GM19395 (cell line): ENCODE results near the gene TFAM.
A peak's percentile ranks its signal among the peaks of the same experiment; 100 is the strongest.

Source experiments
- ATAC-seq: cut with Tn5 transposase; IDR thresholded peaks from one replicate; pipeline ENCODE4 v1.9.1; 2021; ENCODE audit warnings: mild to moderate bottlenecking, moderate library complexity; ENCODE audit not compliant: unreplicated experiment

The TFAM gene

GRCh38 chr10:58384999-58385783 lies at the start of gene TFAM:
Gene TFAM, plus strand, starts transcription at chr10:58385410. Its CDS starts 138 bp downstream, at chr10:58385548.
- ATAC-seq: peak; percentile 93

- no peak for ATAC-seq
Observed at GRCh38 chr10:58336242-58336641, 49.0 kb upstream of the TFAM start.

- ATAC-seq: no peak
Observed at GRCh38 chr10:58341422-58341821, 43.8 kb upstream of the TFAM start.

GRCh38 chr10:58341947-58342346 lies 43.3 kb upstream of the TFAM start:
- ATAC-seq: no peak

- no peak for ATAC-seq
Observed at GRCh38 chr10:58347967-58348366, 37.2 kb upstream of the TFAM start.

GRCh38 chr10:58348571-58349033 lies 36.6 kb upstream of the TFAM start:
- no peak for ATAC-seq

- ATAC-seq: no peak
Observed at GRCh38 chr10:58350023-58350422, 35.2 kb upstream of the TFAM start.

GRCh38 chr10:58350619-58351323 lies 34.4 kb upstream of the TFAM start:
- no peak for ATAC-seq

- no peak for ATAC-seq
Observed at GRCh38 chr10:58351616-58352578, 33.3 kb upstream of the TFAM start.

- ATAC-seq: no peak
Observed at GRCh38 chr10:58352956-58353610, 32.1 kb upstream of the TFAM start.

GRCh38 chr10:58356756-58357155 lies 28.5 kb upstream of the TFAM start:
- ATAC-seq: no peak

GRCh38 chr10:58358314-58358933 lies 26.8 kb upstream of the TFAM start:
- ATAC-seq: no peak

GRCh38 chr10:58358947-58359346 lies 26.3 kb upstream of the TFAM start:
- no peak for ATAC-seq

GRCh38 chr10:58359541-58359940 lies 25.7 kb upstream of the TFAM start:
- ATAC-seq: no peak

GRCh38 chr10:58360412-58361004 lies 24.7 kb upstream of the TFAM start:
- ATAC-seq: no peak

GRCh38 chr10:58361353-58361752 lies 23.9 kb upstream of the TFAM start:
- ATAC-seq: no peak

- no peak for ATAC-seq
Observed at GRCh38 chr10:58362027-58362789, 23.0 kb upstream of the TFAM start.

- no peak for ATAC-seq
Observed at GRCh38 chr10:58367069-58367468, 18.1 kb upstream of the TFAM start.

- no peak for ATAC-seq
Observed at GRCh38 chr10:58371473-58371872, 13.7 kb upstream of the TFAM start.
